ENCODE measurements around the gene LPIN2. TPM values are rescaled to one million over a fixed set of nuclear protein-coding genes. Genes with fewer than 3 reads are reported as not detected.

LPIN2 gene
- total RNA-seq, 1 donor from 2014 or later, result 76.1 TPM

- intact Hi-C loops (cut with micrococcal nuclease), result no loop called here
Measured at GRCh38 chr18:2983296-2983695, 29.6 kb downstream of the LPIN2 start.

GRCh38 chr18:2982452-2983269 lies 30.3 kb downstream of the LPIN2 start:
- intact Hi-C loops (cut with micrococcal nuclease), result loop anchor here (1.0 kb wide), 1 partner anchor 23 kb away; no protein-coding TSS in a partner anchor

- intact Hi-C loops (cut with micrococcal nuclease), result loop anchor here (1.0 kb wide), 1 partner anchor 23 kb away; no protein-coding TSS in a partner anchor
Measured at GRCh38 chr18:2982022-2982421, 30.9 kb downstream of the LPIN2 start.

GRCh38 chr18:2981212-2981728 lies 31.7 kb downstream of the LPIN2 start:
- intact Hi-C loops (cut with micrococcal nuclease), result loop anchor here (1.0 kb wide), 1 partner anchor 9 kb away; no protein-coding TSS in a partner anchor

DNA sequence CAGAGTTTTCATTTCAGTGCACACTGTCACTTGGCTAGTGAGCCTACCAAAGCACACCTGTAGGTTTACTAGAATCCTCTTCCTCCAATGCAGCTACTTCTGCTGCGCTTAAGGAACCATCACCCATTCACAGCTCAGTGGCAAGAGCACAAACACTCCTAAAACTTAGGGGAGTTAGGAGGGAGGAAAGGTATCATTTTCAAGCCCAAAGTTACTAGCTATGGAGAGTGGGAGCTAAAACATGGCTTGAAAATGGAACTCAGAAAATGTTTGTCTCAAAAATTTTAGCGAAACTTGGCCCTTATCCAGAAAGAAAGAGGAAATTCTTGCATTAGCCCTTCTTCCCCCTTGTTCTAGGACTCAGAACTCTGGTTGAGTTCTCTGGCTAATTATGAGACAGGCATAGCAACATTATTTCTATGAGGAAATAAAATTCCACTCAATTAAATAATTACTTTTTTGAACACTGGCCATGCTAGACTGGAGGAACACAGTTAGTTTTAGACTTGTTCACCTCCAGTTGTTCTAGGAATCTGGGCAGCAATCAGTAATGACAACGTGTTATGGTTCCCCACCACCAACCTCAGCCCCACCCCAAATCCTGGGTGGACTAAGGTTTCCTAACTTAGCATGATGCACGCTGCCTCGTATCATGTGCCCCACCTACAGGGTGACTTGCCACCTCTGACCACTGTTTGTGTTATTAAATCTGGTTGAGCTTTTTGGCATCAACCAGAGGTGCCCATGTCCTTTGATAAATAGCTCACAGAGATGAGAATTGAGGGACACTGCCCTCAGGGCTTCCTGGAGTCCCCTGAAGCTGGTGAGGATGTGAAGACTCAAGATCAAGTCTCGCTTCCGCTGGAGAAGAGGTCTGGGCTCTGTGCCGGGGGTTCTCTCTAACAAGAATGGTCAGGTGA lies 32.8 kb downstream of the LPIN2 start:
- intact Hi-C loops (cut with micrococcal nuclease), result no loop called here

DNA sequence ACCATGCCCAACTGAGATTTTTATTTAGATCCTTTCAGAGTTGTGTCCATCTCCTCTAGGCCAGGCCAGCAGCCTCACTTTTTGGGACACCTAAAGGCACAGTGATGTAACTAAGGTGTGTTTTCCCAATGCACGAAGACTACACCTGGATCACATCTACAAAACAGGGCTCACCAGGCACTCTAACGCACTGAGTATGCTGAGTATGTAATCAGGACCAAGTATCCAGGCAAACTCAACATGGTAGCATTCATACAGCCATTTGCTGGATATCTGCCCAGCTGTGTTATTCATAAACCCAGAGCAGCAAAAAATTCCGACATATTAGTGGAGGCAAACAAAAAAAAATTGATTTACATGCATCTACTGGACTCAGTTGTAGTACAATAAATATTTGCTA lies 33.8 kb downstream of the LPIN2 start:
- intact Hi-C loops (cut with micrococcal nuclease), result no loop called here

DNA sequence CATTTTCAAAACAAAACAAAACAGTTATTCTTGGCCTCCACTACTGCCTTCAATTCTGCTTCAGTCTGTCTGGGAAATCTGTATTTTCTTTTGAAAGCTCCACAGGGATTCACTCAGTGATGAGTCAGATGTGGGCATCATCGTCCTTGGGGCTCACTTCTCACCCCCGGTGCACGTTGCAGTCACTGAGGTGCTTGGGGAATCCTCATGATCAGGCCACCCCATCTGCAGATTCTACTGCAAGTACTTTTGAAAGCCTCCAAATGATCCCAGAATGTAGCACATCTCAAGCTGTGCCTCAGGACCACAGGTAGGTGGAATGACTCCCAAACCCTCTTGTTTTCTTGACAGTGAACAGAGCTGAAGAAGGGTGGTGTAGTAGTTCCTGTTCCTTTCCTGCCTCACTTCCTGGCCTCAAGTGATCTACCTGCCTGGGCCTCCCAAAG lies 34.3 kb downstream of the LPIN2 start:
- intact Hi-C loops (cut with micrococcal nuclease), result no loop called here

- intact Hi-C loops (cut with micrococcal nuclease), result no loop called here
Measured at GRCh38 chr18:2978208-2978607, 34.7 kb downstream of the LPIN2 start.

DNA sequence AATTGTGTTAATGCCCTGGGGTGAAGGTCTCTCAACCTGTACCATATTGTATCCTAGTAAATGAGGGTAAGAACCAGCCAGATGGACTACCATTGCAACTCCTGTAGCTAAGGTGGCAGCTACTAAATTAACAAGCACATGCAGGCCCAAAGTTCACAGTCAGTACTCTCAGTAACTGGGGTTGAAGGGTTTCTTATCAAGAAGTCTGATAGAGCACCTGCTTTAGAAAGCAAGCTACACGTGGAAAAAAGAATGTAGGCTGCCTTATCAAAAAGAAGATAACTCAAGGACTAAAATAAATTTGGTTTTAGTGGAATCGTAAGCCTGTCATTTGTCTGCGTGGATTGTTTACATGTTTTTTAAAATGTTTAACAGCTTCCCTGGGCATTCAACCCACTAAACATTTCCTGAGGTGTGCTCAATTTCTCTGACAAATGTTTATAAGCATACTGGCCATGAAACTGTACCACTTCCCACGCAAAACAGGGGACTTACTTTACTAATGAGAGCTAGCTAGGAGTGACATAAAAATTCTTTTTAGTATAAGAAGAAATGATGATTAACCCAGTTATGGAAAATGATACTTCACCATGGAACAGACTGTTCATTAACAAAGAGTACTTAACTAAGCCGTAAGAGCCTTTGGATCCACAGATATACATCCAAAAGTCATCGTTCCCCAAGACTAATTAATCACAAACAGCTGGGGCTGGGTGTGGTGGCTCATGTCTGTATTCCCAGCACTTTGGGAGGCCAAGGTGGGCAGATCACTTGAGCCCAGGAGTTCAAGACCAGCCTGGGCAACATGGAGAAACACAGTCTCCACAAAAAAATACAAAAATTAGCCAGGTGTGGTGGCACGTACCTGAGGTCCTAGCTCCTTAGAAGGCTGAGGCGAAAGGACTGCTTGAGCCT lies 36.5 kb downstream of the LPIN2 start:
- intact Hi-C loops (cut with micrococcal nuclease), result no loop called here

DNA sequence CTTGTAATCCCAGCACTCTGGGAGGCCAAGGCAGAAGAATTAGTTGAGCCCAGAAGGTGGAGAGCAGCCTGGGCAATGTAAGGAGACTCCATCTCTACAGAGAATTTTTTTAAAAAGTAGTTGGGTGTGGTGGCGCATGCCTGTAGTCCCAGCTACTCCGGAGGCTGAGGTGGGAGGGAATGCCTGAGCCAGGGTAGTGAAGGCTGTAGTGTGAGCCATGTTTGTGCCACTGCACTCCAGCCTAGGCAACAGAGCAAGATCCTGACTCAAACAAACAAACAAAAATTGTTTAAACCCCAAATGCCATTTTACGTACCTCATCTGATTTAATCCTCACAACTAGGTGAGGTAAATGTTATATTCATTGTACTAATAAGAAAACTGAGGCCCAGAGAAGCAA lies 38.2 kb downstream of the LPIN2 start:
- intact Hi-C loops (cut with micrococcal nuclease), result no loop called here

GRCh38 chr18:2971741-2972552 lies 41.0 kb downstream of the LPIN2 start:
- intact Hi-C loops (cut with micrococcal nuclease), result loop anchor here (1.0 to 2.0 kb wide), 3 partner anchors 9 to 275 kb away; partner anchors contain the start of gene MYL12A

- intact Hi-C loops (cut with micrococcal nuclease), result loop anchor here (2.0 kb wide), 1 partner anchor 276 kb away; the partner anchor contains the start of gene MYL12A
Measured at GRCh38 chr18:2970772-2971659, 41.9 kb downstream of the LPIN2 start.

- intact Hi-C loops (cut with micrococcal nuclease), result loop anchor here (2.0 kb wide), 1 partner anchor 276 kb away; the partner anchor contains the start of gene MYL12A
Measured at GRCh38 chr18:2970344-2970743, 42.6 kb downstream of the LPIN2 start.

DNA sequence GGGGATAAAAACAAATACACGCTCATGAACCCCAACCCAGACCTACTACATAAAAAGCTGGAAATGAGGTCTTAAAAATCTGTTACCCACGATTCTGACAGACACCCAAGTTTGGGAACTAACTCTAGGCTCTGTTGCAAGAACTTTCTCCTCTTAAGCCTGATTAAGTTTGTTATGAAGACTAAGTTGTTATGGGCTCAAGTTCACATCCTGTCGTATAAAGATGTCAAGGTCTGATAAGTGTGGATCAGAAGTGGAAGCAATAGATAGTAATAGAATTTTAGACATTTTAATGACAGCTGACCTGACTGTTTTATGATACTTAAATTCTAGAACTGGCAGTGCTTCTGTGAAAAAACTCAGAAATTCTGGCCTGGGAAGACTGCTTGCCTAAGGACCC lies 43.2 kb downstream of the LPIN2 start:
- intact Hi-C loops (cut with micrococcal nuclease), result loop anchor here (2.0 kb wide), 1 partner anchor 277 kb away; the partner anchor contains the start of gene MYL12A

DNA sequence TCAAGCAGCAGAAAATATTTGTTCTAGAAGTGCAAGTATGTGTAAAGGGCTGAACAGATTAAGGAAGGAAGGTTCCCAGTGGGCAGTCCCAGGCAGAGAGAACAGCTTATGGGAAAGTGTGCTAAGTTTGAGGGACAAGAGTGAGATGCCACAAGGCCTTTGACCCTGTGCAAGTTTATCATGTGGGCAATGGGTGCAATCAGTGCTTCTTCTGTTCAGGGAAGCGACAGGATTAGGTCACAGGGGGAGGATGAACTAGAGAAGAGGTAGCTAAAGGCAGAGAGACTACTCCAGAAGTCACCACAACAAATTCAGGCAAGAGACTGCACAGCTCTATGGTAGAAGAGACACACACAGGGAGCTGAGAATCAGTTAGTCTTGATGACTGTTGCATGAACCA lies 44.3 kb downstream of the LPIN2 start:
- intact Hi-C loops (cut with micrococcal nuclease), result no loop called here

- intact Hi-C loops (cut with micrococcal nuclease), result no loop called here
Measured at GRCh38 chr18:2967820-2968219, 45.1 kb downstream of the LPIN2 start.

GRCh38 chr18:2967357-2967756 lies 45.6 kb downstream of the LPIN2 start:
- intact Hi-C loops (cut with micrococcal nuclease), result no loop called here

DNA sequence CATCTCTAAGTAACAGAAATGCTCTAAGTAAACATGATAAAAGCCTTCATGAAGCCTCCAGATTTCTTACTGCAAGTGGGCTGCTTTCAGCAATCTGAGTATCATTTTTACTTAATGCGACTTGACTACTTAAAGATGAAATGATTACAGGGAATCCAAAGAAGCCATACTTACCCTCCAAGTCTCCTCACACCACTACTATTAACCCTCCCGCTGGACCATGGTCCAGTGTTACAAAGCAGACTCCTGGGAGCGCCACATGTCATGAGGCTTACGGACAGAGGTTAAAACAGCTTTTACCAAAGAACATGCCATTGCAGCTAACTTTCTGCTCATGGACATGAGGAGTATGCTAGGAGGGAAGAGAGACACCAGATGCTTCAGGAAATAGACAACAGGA lies 46.4 kb downstream of the LPIN2 start:
- intact Hi-C loops (cut with micrococcal nuclease), result no loop called here
